ENCODE results near the gene CLIP1.

DNA sequence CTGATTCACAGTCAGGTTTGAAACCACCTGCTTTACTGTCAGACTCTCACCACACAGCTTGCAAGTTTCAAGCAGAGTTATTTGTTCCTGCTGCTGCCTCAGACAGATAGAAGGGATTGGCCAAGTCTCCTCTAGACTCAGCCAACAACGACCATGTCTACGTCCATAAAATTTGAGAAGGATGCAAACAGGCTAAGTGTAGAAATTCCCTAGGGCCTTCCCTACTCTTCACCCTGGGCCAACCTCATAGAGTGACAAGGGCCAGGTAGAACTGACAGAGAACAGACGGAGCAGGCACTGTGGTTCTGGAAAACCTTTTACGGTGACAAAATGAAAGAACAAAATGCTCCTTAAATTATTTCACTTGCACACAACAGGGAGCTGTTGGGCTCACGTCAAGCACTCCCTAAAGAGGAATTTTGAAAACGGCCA lies 39.5 kb downstream of the CLIP1 start:
- TF ChIP-seq, protein P1, sequence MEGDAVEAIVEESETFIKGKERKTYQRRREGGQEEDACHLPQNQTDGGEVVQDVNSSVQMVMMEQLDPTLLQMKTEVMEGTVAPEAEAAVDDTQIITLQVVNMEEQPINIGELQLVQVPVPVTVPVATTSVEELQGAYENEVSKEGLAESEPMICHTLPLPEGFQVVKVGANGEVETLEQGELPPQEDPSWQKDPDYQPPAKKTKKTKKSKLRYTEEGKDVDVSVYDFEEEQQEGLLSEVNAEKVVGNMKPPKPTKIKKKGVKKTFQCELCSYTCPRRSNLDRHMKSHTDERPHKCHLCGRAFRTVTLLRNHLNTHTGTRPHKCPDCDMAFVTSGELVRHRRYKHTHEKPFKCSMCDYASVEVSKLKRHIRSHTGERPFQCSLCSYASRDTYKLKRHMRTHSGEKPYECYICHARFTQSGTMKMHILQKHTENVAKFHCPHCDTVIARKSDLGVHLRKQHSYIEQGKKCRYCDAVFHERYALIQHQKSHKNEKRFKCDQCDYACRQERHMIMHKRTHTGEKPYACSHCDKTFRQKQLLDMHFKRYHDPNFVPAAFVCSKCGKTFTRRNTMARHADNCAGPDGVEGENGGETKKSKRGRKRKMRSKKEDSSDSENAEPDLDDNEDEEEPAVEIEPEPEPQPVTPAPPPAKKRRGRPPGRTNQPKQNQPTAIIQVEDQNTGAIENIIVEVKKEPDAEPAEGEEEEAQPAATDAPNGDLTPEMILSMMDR (IDR thresholded peaks at IDR 0.05): no peak
- TF ChIP-seq POLR2A (IDR thresholded peaks at IDR 0.05) (no peak), POLR2AphosphoS5 (IDR thresholded peaks at IDR 0.05) (no peak)
